GM19468 (cell line): ENCODE data around the gene FBXO21.
"Not testable (repeated sequence)": the region's sequence is repeated elsewhere in the genome, so short reads cannot be mapped to it uniquely, and the experiment has no call there.

ENCODE experiments used
- ATAC-seq: cut with Tn5 transposase; IDR thresholded peaks from one replicate; pipeline ENCODE4 v1.9.1; 2021; ENCODE audit warnings: mild to moderate bottlenecking, moderate library complexity, moderate number of reproducible peaks; ENCODE audit not compliant: unreplicated experiment; ENCODE audit errors: extremely low read depth

Gene FBXO21

DNA sequence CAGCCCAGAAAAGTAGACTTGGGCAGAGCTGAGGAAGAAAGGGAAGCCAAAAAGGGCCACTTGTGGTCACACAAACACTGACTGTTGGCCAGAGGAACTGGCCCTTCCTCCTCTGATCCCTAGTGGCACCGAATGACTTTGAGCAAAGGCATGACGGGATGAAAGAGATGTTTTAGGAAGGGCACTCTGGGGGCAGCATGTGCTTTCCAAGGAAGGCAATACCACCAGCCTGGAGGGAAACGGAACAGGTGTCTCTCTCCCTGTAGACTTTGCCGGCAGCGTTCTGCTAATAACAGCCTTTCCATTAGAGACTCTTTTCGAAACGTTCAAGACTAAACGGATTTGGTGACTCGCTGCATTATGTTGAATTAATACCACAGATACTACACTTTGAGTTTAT lies 12.3 kb upstream of the FBXO21 start:
- ATAC-seq: no peak

DNA sequence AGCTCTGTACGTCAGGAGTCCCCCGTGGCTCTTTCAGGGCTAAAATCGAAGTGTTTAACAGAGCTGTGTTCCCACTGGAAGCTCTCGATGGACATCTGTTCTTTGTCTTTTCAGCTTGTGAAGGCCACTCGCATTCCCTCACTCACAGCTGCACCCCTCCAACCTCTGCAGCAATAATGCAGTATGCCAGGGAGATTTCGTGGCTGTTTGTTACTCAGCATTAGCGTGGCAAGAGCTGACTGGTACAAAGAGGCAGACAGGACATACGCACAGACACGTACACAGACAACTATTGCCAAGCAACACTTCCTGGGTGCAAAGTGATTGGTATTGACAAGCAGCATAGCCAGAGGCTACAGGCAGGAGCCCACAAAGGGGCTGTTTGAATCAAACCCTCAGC lies 11.8 kb upstream of the FBXO21 start:
- ATAC-seq: no peak

DNA sequence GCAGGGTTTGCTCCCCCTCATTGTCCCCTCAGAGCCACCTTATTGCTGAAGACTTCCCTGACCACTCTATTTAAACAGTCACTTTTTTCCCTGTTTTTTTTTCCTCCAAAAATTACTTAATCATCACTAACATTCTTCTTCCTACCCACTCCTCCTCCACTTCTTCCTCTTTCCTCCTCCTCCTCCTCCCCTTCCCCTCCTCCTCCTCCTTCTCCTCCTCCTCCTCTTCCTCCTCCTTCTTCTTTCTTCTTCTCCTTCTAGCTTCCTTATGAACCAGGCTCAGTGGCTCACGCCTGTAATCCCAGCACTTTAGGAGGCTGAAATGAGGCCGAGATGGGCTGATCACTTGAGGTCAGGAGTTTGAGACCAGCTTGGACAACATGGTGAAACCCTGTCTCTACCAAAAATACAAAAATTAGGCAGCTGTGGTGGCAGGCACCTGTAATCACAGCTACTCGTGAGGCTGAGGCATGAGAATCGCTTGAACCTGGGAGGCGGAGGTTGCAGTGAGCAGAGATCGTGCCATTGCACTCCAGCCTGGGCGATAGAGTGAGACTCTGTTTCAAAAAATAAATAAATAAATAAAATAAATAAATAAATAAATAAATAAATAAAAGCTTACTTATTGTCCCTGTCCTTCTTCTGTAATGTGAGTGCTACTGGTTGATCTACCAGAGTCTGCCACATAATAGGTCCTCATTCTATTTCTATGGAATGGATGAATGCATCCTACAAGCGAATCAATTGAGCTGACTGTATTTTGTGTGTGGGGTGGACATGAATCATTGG lies 9.9 kb upstream of the FBXO21 start:
- not testable (repeated sequence) for ATAC-seq

DNA sequence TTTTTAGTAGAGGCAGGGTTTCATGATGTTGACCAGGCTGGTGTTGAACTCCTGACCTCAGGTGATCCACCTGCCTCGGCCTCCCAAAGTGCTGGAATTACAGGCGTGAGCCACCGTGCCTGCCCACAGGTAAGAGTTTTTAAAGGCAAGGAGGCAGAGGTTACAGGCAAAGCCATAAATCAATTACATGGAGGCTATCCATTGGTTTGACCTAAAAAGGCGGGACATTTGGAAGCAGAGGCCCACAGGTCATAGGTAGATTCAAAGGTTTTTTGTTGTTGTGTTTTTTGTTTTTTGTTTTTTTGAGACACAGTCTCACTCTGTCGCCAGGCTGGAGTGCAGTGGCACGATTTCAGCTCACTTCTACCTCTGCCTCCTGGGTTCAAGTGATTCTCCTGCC lies 6.1 kb upstream of the FBXO21 start:
- not testable (repeated sequence) for ATAC-seq

DNA sequence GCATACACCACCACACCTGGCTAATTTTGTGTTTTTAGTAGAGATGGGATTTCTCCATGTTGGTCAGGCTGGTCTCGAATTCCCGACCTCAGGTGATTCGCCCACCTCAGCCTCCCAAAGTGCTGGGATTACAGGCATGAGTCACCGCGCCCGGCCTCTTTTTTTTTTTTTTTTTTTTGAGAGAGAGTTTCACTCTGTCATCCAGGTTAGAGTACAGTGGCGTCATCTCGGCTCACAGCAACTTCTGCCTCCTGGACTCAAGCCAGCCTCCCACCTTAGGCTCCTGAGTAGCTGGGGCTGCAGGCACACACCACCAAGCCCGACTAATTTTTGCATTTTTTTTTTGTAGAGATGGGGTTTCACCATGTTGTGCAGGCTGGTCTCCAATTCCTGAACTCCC lies 4.8 kb upstream of the FBXO21 start:
- not testable (repeated sequence) for ATAC-seq

DNA sequence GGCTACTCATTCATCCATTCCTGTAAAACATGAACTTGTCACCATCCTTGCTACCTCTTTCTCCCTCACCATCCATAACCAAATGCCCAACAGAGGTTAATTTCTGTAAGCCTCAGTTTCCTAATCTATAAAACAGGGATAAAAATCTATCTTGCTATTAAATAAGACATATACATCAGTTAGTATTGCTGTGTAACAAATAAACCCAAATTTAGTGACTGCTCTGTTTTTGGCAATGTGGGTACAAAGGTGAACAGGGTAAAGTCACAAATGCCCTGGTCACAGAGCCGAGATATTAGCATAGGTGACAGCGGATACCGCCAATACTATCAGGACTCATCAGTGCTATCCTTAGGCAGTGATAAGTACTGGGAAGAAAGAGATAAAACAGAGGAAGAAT lies 3.6 kb upstream of the FBXO21 start:
- no peak for ATAC-seq

DNA sequence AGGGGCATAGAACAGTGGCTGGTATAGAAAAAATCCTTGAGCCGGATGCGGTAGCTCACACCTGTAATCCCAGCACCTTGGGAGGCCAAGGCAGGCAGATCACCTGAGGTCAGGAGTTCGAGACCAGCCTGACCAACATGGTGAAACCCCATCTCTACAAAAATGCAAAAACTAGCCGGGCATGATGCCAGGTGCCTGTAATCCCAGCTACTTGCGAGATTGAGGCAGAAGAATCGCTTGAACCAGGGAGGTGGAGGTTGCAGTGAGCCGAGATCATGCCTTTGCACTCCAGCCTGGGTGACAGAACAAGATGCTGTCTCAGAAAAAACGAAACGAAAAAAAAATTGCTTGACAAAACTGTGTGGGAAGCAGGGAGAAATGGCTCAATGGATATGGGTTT lies 2.3 kb upstream of the FBXO21 start:
- ATAC-seq: not testable (repeated sequence)

DNA sequence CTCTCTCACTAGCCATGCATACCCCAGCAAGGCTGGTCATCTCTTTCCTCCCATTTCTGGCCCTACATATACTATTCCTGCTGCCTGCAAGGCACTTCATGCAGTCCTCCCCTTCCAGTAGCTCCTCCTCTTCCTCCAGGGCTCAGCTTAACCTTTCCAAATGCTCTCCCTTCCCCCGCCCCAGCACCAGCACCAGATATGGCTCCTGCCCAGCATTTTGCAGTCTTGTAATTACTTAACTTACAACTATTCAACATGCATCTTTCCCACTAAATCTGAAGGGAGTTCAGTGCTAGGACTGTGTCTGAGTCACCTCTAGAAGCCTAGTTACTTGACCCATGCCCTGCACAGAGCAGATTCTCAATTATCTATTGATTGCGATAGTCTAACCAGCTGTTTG lies 1.8 kb upstream of the FBXO21 start:
- no peak for ATAC-seq

DNA sequence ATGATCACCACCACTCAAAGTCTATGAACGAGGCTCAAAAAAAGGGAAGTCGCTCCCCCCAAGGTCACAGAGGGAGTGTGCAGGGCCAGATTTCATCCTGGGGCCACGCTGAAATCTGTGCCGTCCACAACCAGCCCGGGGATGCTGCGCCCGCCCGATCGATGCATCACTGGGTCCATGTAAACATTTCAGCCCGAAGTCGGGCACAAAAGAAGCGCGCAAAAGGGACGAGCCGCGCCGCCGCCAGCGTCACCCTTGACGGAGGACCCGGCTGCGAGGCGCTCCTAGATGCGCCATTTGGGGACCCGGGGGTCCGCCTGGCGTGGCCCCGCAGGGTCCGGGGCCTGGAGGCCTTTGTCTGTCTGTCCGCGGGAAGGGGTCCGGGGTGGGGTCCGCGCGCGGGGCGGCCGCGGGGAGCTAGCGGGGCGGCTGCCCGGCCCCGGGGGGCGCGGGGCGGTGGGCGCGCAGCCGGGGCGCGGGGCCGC lies 503 bp downstream of the FBXO21 start:
- ATAC-seq: peak; percentile 8

DNA sequence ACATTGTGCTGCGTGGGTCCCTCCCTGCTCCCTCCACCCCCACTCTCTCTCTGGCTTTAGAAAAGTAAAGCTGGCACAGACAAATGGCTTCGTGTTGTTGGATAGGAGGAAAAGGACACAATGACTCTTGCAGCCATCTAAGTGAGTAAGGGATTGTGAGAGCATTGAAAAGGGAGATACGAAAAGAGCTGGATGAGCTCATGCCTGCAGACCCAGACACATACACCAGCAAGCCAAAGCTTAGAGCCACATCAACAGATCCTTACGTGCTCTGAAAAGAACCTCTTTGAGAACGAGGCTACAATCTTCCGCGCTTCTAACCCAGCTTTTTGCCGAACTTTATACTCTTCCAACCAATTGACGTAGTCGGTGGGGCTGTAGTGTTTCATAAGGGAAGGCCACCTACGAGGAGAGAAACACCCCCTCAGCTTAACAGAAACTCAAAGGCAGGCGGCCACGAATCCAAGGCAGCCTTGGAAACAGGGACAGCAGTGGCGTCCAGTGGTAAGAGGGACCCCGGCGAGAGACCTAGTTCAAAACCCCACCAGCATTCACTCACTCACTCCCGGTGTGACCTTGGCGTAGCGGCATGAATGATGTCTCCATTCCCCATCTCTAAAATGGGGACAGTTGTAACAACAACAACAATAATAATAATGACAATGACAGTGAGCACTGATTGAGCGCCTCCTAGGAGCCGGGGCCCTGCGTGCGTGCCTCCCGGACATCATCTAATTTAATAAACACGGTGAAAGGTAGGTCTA lies 1.1 kb downstream of the FBXO21 start:
- ATAC-seq: no peak

DNA sequence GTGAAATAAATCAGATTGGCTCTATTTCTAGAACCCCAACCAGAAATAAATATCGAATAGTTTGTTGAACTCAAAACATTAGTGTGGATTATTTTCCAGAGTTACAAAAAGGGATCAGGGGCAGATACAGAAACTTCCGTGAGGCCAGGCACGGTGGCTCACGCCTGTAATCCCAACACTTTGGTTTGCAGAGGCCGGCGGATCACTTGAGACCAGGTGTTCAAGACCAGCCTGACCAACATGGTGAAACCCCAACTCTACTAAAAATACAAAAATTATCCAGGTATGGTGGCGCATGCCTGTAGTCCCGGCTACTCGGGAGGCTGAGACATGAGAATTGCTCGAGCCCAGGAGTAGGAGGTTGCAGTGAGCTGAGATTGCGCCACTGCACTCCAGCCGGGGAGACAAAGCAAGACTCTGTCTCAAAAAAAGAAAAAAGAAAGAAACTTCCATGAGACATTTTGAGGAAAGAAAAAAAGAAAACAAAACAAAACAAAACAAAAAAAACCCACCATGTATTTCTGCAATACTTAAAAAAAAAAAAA lies 2.1 kb downstream of the FBXO21 start:
- no peak for ATAC-seq

DNA sequence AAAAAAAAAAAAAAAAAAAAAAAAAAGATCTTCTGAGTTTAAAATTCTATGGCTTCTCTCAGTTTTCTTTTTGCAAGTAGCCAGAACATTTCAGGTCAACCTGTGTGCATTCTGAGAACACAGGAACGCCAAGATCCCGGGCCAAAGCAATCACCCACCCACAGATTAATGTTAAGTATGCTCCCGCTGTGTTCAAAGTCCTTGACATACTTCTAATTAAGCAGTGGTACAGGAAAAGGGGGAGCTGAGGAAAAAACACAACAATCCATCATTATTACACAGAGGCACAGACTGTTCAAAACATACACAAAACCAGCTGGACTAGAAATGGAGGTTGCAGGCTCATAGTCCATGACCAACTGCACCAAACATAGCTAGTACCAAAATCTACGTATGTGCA lies 2.8 kb downstream of the FBXO21 start:
- no peak for ATAC-seq

DNA sequence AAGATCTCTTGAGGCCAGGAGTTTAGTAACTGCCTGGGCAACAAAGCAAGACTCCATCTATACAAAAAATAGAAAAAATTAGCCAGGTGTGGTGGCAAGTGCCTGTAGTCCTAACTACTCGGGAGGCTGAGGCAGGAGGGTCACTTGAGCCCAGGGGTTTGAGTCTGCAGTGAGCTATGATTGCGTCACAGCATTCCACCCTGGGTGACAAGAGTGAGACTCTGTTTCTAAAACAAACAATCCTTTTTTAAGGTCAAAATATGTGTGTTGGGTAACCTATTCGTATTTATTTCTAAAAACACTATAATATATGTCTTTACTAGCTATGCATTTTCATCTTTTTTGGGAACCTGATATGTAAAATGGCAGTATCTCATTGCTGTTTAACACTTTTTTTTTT lies 7.4 kb downstream of the FBXO21 start:
- no peak for ATAC-seq

DNA sequence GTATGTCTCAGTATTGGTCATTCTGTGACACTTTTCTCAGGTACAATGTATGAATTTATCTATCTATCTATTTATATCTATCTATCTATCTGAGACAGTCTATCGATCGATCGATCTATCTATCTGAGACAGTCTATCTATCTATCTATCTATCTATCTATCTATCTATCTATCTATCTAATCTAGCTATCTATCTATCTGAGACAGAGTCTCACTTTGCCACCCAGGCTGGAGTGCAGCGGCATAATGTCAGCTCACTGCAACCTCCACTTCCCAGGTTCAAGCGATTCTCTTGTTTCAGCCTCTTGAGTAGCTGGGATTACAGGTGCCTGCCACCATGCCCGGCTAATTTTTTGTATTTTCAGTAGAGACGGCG lies 8.8 kb downstream of the FBXO21 start:
- ATAC-seq: not testable (repeated sequence)

DNA sequence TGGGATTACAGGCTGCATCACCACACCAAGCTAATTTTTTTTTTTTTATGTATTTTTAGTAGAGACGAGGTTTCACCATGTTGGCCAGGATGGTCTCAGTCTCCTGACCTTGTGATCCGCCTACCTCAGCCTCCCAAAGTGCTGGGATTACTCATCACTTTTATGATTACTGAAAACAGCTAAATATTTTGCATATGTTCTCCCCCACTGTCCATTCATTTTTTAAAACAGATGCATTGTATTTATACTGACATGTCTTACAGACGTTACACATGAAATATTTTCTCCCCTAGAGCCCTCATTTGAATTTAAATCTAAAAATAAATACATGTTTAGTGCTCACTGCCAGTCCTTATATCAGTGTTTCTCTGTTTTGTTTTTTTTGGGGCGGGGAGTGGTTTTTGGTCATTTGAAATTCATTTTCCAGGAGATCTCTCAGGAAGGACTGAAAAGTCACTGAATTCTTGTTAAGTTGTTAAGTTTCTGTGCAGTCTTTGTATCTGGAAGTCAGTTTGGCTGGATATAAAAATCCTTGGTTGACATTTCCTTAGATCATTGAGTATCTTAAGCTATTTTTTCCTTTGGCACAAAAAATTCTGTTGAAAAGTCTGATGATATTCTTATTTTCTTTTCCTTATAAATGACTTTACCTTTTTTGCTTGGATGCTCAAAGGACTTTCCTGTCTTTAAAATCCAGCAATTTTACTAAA lies 9.4 kb downstream of the FBXO21 start:
- ATAC-seq: no peak

DNA sequence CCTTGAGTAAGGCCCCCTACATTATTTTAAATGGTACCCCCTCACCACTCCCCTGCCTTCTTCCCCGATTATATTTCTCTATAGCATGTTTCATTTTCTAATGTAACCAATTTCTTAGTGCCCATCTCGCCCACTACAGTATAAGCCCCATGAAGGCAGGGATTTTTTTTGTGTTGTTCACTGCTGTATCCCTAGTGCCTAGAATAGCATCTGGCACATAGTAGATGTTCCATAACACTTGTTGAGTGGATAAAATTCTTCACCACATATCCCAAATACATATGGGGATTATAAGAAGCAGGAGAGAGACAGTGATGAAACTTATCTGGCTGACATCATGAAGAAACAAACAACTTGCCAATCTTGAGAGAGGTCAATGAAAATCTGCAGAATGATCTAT lies 11.5 kb downstream of the FBXO21 start:
- ATAC-seq: no peak

DNA sequence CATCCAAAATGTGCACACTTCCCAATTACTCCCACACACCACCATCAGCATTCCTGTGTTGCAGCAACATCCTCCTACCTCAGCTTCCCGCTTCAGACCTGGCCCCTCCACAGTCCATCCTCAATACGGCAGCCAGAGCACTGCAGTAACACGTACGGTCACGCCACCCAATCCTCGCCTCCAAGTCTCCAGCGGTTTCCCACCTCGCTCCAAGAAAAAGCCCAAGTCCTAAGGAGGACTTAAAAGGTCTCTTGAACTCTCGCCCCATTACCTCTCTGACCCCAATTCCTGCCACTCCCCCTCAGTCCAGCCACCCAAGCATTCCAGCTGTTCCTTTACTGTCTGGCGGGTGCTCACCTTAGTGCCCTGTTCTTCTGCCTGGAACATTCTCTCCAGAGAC lies 12.0 kb downstream of the FBXO21 start:
- no peak for ATAC-seq

DNA sequence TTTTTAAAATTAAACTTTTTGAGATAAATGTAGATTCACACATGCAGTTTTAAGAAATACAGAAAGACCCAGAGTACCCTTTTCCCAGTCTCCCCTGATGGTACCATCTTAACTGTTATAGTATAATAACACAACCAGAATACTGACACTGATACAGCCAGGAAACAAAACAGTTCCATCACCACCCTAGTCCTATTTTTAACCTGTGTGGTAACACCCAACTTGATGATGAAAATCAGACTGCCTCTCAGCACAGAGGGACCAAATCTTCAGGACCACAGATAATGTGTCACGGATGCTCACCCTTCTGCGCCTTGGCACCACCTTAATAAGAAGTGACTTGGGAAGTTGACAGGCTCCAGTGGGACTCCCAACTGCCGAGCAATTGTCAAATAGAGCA lies 18.1 kb downstream of the FBXO21 start:
- no peak for ATAC-seq

DNA sequence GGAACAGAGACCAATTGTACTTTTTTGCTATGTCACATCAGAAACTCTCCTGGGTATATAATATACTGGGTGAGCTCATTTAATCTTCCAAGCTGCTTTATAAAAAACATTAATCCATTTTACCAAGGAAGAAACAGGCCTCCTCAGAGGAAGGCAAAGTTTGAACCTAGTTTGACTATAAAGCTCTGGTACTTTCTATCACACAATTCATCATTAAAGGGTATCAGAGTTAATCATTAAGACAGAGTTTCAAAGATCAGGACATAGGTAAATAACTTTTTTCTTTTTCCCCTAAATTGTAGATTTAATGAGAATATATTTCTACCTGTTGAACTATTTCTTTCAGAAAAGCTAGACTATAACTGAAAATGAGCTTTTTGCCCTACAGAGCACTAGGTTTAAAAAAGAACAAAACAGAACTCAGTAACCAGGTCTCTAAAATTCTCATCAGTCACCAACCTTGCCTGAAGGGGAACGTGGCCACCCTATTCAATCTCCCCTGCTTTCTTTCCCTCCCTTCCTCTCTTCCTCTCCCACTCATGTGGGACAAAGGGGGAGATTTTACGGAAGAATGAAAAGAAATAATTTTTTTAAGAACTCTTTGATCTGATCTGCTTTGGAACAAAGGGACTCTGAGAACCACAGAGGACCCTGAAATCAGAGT lies 18.6 kb downstream of the FBXO21 start:
- ATAC-seq: no peak

DNA sequence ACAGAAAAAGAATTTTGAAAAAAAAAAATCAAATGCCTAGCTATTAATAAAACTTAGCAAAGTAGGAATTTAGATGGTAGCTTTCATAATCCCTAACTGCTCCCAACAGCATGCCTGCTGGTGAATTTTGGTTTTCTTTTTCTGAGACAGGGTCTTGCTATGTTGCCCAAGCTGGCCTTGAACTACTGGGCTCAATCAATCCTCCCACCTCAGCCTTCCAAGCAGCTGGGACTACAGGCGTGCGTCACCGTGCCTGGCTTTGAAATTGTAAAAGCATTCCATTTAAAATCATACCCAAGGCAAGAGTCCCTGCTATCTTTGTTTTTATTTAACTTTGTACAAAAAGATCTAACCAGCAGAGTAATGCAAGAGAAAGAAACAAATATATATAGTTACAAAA lies 20.7 kb downstream of the FBXO21 start:
- no peak for ATAC-seq
